K562 (cell line): Measurements from ENCODE around the gene KIF12. TPM values are rescaled to one million over a fixed set of nuclear protein-coding genes. Genes with fewer than 3 reads are reported as not detected.

Source experiments
- ATAC-seq: fragments of 200-7000 bp; cut with Tn5 transposase; 3 replicates; pipeline ENCODE4 v1.9.1; 2020; ENCODE audit warnings: moderate library complexity
- BruUV-seq: library from RNA; stranded (reverse); fragments of 400-500 nt; replicated peaks from 2 replicates; lab custom pipeline; 2021; lab: Mats Ljungman, UMichigan
- CTCF ChIA-PET: fragments of 300-600 bp; formaldehyde crosslinking; extraction: SDS; loops from one replicate; lab custom pipeline; 2021; ENCODE audit warnings: low intra/inter-chr PET ratio; lab: Yijun Ruan, JAX
- POLR2A ChIA-PET: fragments of 300-600, 350-650 bp; sonication (Branson Sonifier 250); formaldehyde crosslinking; extraction: SDS; loops from one replicate; lab custom pipeline; 2021; ENCODE audit warnings: antibody characterized with exemption, inconsistent platforms; lab: Yijun Ruan, JAX
- DNase-seq, 4 experiments: peaks; one replicate each; pipeline versions ENCODE4 v3.0.0 to v3.0.0-alpha.2; 2011 to 2018; ENCODE audit warnings: low spot score in 3 of 4, mixed read lengths in 3 of 4; ENCODE audit errors: extremely low read depth in 1 of 4
- FAIRE-seq: peaks from 2 replicates; lab custom pipeline; 2011; peaks lifted over from hg19 to GRCh38; lab: Jason Lieb, UNC
- H2AFZ ChIP-seq: 2 replicates; pipeline ENCODE4 v1.6.0; 2011; ENCODE audit warnings: low read depth, low read length, control low read depth, inconsistent platforms
- H3K27ac ChIP-seq: fragments of 200-600 bp; 3 replicates; pipeline ENCODE4 v1.8.0; 2011; ENCODE audit warnings: low read depth, mild to moderate bottlenecking, control low read depth, inconsistent platforms, low read length, moderate library complexity, mixed read lengths; ENCODE audit errors: extremely low read depth
- H3K27me3 ChIP-seq, 2 experiments: fragments of 300-600 bp in 1 of 2; 2 replicates in 1 of 2; 3 replicates in 1 of 2; pipeline versions ENCODE4 v1.6.0 to v1.8.0; 2011; ENCODE audit warnings: inconsistent platforms in 2 of 2, low read length in 2 of 2, mild to moderate bottlenecking in 1 of 2, mixed read lengths in 1 of 2, moderate library complexity in 1 of 2; ENCODE audit not compliant: control insufficient read depth in 2 of 2, insufficient read depth in 2 of 2
- H3K36me3 ChIP-seq: fragments of 300-600 bp; 3 replicates; pipeline ENCODE4 v1.8.0; 2011; ENCODE audit warnings: mild to moderate bottlenecking, low read length, inconsistent platforms; ENCODE audit not compliant: control insufficient read depth, insufficient read depth
- H3K4me1 ChIP-seq, 2 experiments: fragments of 200-600 bp in 1 of 2; replicated peaks in 1 of 2; 2 replicates in 1 of 2; 3 replicates in 1 of 2; pipeline versions ENCODE4 v1.5.1 to v1.8.0; 2011; ENCODE audit warnings: inconsistent platforms in 2 of 2, low read length in 2 of 2, mild to moderate bottlenecking in 1 of 2, mixed read lengths in 1 of 2, moderate library complexity in 1 of 2; ENCODE audit not compliant: control insufficient read depth in 2 of 2, insufficient read depth in 2 of 2
- H3K4me2 ChIP-seq: 2 replicates; pipeline ENCODE4 v1.6.1; 2011; ENCODE audit warnings: low read length, control low read depth, inconsistent platforms, mixed read lengths; ENCODE audit not compliant: insufficient read depth
- H3K4me3 ChIP-seq: fragments of 200-600 bp; sonication (generic), shearing (Covaris generic); 2 replicates; pipeline ENCODE4 v1.5.1; 2016; ENCODE audit warnings: control low read depth, inconsistent platforms
- H3K79me2 ChIP-seq: fragments of 200-600 bp; 3 replicates; pipeline ENCODE4 v1.8.0; 2011; ENCODE audit warnings: low read length, inconsistent platforms; ENCODE audit not compliant: control insufficient read depth, insufficient read depth
- H3K9ac ChIP-seq, 2 experiments: 2 replicates each; pipeline versions ENCODE4 v1.6.0 to v1.6.1; 2011; ENCODE audit warnings: low read depth in 2 of 2, low read length in 2 of 2, control low read depth in 1 of 2, inconsistent platforms in 1 of 2, mild to moderate bottlenecking in 1 of 2, mixed read lengths in 1 of 2; ENCODE audit not compliant: insufficient read depth in 1 of 2
- H3K9me1 ChIP-seq: one replicate; pipeline ENCODE4 v1.6.0; 2011; ENCODE audit warnings: inconsistent platforms, mild to moderate bottlenecking, low read length, moderate library complexity; ENCODE audit not compliant: control insufficient read depth, insufficient read depth
- H3K9me3 ChIP-seq: replicated peaks from 2 replicates; pipeline ENCODE4 v1.5.1; 2011; ENCODE audit warnings: low read depth, low read length, inconsistent platforms; ENCODE audit not compliant: control insufficient read depth, insufficient read depth
- H4K20me1 ChIP-seq: replicated peaks from 2 replicates; pipeline ENCODE4 v1.6.1; 2011; ENCODE audit warnings: low read length, inconsistent platforms, mixed read lengths; ENCODE audit not compliant: control insufficient read depth, insufficient read depth
- BMI1 ChIP-seq: fragments of 150-350 bp; IDR thresholded peaks from 2 replicates; pipeline ENCODE4 v1.6.1; 2014; ENCODE audit warnings: low read length
- CREBBP ChIP-seq: IDR thresholded peaks from one replicate; pipeline ENCODE4 v1.6.1; 2012; ENCODE audit warnings: low read depth, mild to moderate bottlenecking, control low read depth, inconsistent platforms, low read length
- DMBX1 ChIP-seq: fragments of 250-450 bp; sonication (Bioruptor Pico); IDR thresholded peaks from 2 replicates; pipeline ENCODE4 v1.8.0; 2022; ENCODE audit warnings: inconsistent platforms, mild to moderate bottlenecking, moderate library complexity, borderline replicate concordance
- ERF ChIP-seq: fragments of 450-650 bp; formaldehyde crosslinking; IDR thresholded peaks from 2 replicates; pipeline ENCODE4 v1.4.0; 2020; ENCODE audit warnings: mild to moderate bottlenecking, mixed read lengths
- FOSL1 ChIP-seq: fragments of 200-800 bp; sonication (Bioruptor generic); conservative IDR thresholded peaks from 2 replicates; pipeline ENCODE4 v1.6.1; 2016; ENCODE audit warnings: missing genetic modification characterization, missing compliant biosample characterization
- GTF2F1 ChIP-seq: IDR thresholded peaks from 2 replicates; pipeline ENCODE4 v1.6.1; 2011; ENCODE audit warnings: low read depth, low read length, improper control_type of control experiment
- MCM5 ChIP-seq: fragments of 450-650 bp; IDR thresholded peaks from 2 replicates; pipeline ENCODE4 v1.6.1; 2016; ENCODE audit warnings: low read depth
- NUFIP1 ChIP-seq: fragments of 450-650 bp; IDR thresholded peaks from 2 replicates; pipeline ENCODE4 v1.6.1; 2018; ENCODE audit not compliant: partially characterized antibody
- SMARCC2 ChIP-seq: fragments of 450-650 bp; IDR thresholded peaks from 2 replicates; pipeline ENCODE4 v1.6.1; 2017; ENCODE audit warnings: antibody characterized with exemption, moderate library complexity, mild to moderate bottlenecking, low read depth
- SMARCE1 ChIP-seq: fragments of 450-650 bp; IDR thresholded peaks from 2 replicates; pipeline ENCODE4 v1.7.1; 2016; ENCODE audit warnings: mild to moderate bottlenecking
- SMC3 ChIP-seq: conservative IDR thresholded peaks from 2 replicates; pipeline ENCODE4 v1.6.1; 2011; ENCODE audit warnings: low read depth, low read length, improper control_type of control experiment; ENCODE audit not compliant: insufficient read depth
- SNIP1 ChIP-seq: fragments of 450-650 bp; IDR thresholded peaks from 2 replicates; pipeline ENCODE4 v1.7.1; 2017; ENCODE audit warnings: low read depth, mild to moderate bottlenecking
- ZNF668 ChIP-seq: fragments of 250-450 bp; sonication (Bioruptor Pico); IDR thresholded peaks from 2 replicates; pipeline ENCODE4 v1.8.0; 2022; ENCODE audit warnings: mild to moderate bottlenecking, inconsistent platforms
- WGBS: fragments of 100-300 bp; shearing (Covaris generic); methylation state at CpG from one replicate; pipeline ENCODE4 v1.1.6; 2016; ENCODE audit warnings: low coverage, mixed read lengths; ENCODE audit not compliant: insufficient coverage; ENCODE audit errors: missing lambda C conversion rate; 5-methylcytosine and 5-hydroxymethylcytosine counted together
- in situ Hi-C: fragments of 300-500 bp; cut with MboI; formaldehyde crosslinking; loops from 4 replicates; pipeline ENCODE4 v1.15.0; 2018; ENCODE audit warnings: inconsistent platforms, mixed read lengths
- intact Hi-C: fragments of 100-400 bp; cut with micrococcal nuclease; formaldehyde crosslinking; loops from 2 replicates; pipeline ENCODE4 v1.14.2; 2022
- polyA plus RNA-seq, 8 experiments: library from polyadenylated mRNA; depleted of rRNA in 4 of 8; stranded (reverse) in 5 of 8; unstranded in 3 of 8; fragments of >200 nt; fragmentation: Nextera tagmentation in 2 of 8; fragmentation: Illumina TruSeq in 1 of 8; extraction: Ambion mirVana in 2 of 8; extraction: Trizol in 1 of 8; gene quantifications; 2 replicates each; pipeline versions ENCODE4 v1.2.1 to v1.2.3, GENCODE V29; 2011 to 2014; ENCODE audit warnings: inconsistent platforms in 1 of 8, missing spikeins in 1 of 8
- total RNA-seq, 7 experiments: library from RNA; depleted of rRNA in 6 of 7; stranded (reverse); fragments of >200 nt in 6 of 7; fragmentation: Illumina TruSeq in 2 of 7; extraction: Trizol in 2 of 7; gene quantifications; 2 replicates each; pipeline versions ENCODE4 v1.2.1 to v1.2.3, GENCODE V29; 2011 to 2021; ENCODE audit warnings: low replicate concordance in 1 of 7
- TF ChIP-seq, protein P1 (sequence below): fragments of 250-450 bp; sonication (Bioruptor Pico); IDR thresholded peaks from 2 replicates; pipeline ENCODE4 v1.5.0; 2020; ENCODE audit warnings: mild to moderate bottlenecking, borderline replicate concordance
- TF ChIP-seq, protein P2 (sequence below): fragments of 250-450 bp; sonication (Bioruptor Pico); IDR thresholded peaks from 2 replicates; pipeline ENCODE4 v1.6.1; 2021; ENCODE audit warnings: mild to moderate bottlenecking

Gene KIF12
- total and polyA plus RNA-seq, 9 of the 15 experiments (the other 6 are each of a cell fraction or from before 2014, with no cell fraction given): not detected

DNA sequence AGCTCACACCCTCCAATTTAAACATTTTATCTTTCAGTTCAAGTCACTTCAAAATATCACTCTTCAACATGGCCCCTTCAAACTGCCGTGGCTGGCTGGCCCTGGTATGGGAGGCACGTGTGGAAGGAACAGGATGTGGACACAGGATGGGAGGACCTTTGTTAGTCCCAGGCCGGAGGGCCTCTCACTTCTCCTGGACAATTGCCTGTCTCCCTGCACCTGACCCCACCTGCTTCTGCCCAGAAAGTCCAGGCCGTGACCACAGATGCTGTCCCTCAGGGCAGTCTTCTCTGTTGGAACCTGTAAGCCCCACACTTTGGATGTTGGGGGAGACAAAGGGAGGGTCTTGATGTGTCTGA lies 40.4 kb downstream of the KIF12 start:
- H2AFZ ChIP-seq: no peak overlapping the region
- intact Hi-C loops: no loop called here
- no peak overlapping the region for H3K27ac ChIP-seq
- H4K20me1 ChIP-seq: peaks cover 3% of the 10 kb centered on the region; the same call in 1 of the 2 replicates
- H3K27me3 ChIP-seq: peaks cover 0 to 20% of the 10 kb centered on the region in 2 experiments; a peak in 3 of 5 replicates
- ATAC-seq: no peak
- WGBS: 15% methylated on average over 4 of the region's 4 CpGs
- TF ChIP-seq SMARCC2 (no peak), BMI1 (no peak), CREBBP (no peak)
- TF ChIP-seq, all 486 proteins: peak for 0
- ChIA-PET CTCF (no interaction called here), POLR2A (interaction anchor here (0.6 to 0.7 kb wide), 2 partner anchors 9 to 12 kb away, joined by 3 read pairs; no protein-coding TSS in a partner anchor)
- no peaks in the 10 kb centered on the region for H3K36me3 ChIP-seq
- no peak overlapping the region for H3K9ac ChIP-seq
- H3K4me3 ChIP-seq: no peak overlapping the region
- no peak for DNase-seq
- no peak overlapping the region for H3K4me2 ChIP-seq
- H3K79me2 ChIP-seq: no peaks in the 10 kb centered on the region
- in situ Hi-C loops: no loop called here
- no peak for FAIRE-seq
- no peaks in the 10 kb centered on the region for H3K4me1 ChIP-seq
- no TSS peak for BruUV-seq
- no peaks in the 10 kb centered on the region for H3K9me3 ChIP-seq
- no peaks in the 10 kb centered on the region for H3K9me1 ChIP-seq

DNA sequence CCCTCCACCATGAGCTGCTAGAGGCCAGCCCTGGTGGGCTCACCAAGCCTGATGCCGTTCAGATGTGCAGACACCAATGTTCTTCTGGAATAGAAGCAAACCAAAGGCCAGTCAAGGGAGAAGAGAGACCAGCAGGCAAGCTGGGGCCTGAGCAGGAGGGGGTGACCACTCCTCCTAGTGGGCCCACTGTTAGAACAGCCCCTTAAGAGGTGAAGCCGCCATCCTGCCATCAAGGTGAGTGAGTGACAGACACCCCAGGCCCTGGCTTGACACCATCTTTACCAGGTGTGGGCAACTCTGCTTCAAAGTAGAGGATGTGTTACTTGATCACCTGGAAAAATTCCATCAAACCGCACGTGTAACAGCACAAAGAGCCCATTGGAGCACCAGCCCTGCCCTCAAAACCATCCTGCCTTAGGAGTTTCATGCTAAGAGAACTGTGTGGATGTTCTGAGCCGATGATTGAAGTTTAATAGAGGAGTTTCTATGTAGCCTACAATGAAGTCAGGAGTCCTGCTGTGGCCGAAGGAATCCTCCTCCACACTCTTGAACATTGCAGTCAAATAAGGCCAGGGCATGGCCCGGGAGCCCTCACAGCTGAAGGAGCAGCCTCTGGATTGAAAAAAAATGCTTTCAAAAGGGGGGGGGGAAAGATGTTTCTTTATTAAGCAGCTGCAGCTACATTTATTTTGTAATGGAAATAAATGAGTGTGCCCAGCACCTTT lies 41.8 kb downstream of the KIF12 start:
- H3K9ac ChIP-seq: no peak overlapping the region
- H3K27me3 ChIP-seq: peaks cover 0 to 24% of the 10 kb centered on the region in 2 experiments; a peak in 3 of 5 replicates
- H4K20me1 ChIP-seq: peaks cover 3% of the 10 kb centered on the region; the same call in 1 of the 2 replicates
- H3K9me3 ChIP-seq: no peaks in the 10 kb centered on the region
- ATAC-seq (no peak; the same call in 2 of the 3 replicates), FAIRE-seq (no peak), DNase-seq (no peak)
- H3K4me2 ChIP-seq: no peak overlapping the region
- intact Hi-C loops (no loop called here), in situ Hi-C loops (no loop called here)
- 38% methylated on average over 7 of the region's 7 CpGs for WGBS
- ChIA-PET CTCF (no interaction called here), POLR2A (interaction anchor here (0.6 kb wide), 1 partner anchor 215 kb away, joined by 3 read pairs; no protein-coding TSS in a partner anchor)
- BruUV-seq: no TSS peak
- no peaks in the 10 kb centered on the region for H3K9me1 ChIP-seq
- no peak overlapping the region for H2AFZ ChIP-seq
- H3K4me3 ChIP-seq: no peak overlapping the region
- H3K79me2 ChIP-seq: no peaks in the 10 kb centered on the region
- no peaks in the 10 kb centered on the region for H3K4me1 ChIP-seq
- H3K36me3 ChIP-seq: no peaks in the 10 kb centered on the region
- H3K27ac ChIP-seq: no peak overlapping the region
- TF ChIP-seq DMBX1 (no peak), ZNF668 (no peak), SNIP1 (no peak), MCM5 (no peak), FOSL1 (tag) (no peak), NUFIP1 (no peak), GTF2F1 (no peak), SMARCE1 (no peak), ERF (CRISPR knock-in tag) (no peak), SMC3 (no peak)
- TF ChIP-seq, protein P1, sequence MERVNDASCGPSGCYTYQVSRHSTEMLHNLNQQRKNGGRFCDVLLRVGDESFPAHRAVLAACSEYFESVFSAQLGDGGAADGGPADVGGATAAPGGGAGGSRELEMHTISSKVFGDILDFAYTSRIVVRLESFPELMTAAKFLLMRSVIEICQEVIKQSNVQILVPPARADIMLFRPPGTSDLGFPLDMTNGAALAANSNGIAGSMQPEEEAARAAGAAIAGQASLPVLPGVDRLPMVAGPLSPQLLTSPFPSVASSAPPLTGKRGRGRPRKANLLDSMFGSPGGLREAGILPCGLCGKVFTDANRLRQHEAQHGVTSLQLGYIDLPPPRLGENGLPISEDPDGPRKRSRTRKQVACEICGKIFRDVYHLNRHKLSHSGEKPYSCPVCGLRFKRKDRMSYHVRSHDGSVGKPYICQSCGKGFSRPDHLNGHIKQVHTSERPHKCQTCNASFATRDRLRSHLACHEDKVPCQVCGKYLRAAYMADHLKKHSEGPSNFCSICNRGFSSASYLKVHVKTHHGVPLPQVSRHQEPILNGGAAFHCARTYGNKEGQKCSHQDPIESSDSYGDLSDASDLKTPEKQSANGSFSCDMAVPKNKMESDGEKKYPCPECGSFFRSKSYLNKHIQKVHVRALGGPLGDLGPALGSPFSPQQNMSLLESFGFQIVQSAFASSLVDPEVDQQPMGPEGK (CRISPR knock-in tag): no peak
- TF ChIP-seq, protein P2, sequence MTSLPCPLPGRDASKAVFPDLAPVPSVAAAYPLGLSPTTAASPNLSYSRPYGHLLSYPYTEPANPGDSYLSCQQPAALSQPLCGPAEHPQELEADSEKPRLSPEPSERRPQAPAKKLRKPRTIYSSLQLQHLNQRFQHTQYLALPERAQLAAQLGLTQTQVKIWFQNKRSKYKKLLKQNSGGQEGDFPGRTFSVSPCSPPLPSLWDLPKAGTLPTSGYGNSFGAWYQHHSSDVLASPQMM (CRISPR knock-in tag): no peak
